SKM-1 (cell line): ENCODE results near the gene DCP2.
A peak's percentile ranks its signal among the peaks of the same experiment; 100 is the strongest.
"Not testable (repeated sequence)": the region's sequence is repeated elsewhere in the genome, so short reads cannot be mapped to it uniquely, and the experiment has no call there.

ENCODE experiments used
- DNase-seq: peaks from one replicate; lab custom pipeline; 2025; ENCODE audit not compliant: unreplicated experiment; lab: John Stamatoyannopoulos, UW

Gene DCP2

DNA sequence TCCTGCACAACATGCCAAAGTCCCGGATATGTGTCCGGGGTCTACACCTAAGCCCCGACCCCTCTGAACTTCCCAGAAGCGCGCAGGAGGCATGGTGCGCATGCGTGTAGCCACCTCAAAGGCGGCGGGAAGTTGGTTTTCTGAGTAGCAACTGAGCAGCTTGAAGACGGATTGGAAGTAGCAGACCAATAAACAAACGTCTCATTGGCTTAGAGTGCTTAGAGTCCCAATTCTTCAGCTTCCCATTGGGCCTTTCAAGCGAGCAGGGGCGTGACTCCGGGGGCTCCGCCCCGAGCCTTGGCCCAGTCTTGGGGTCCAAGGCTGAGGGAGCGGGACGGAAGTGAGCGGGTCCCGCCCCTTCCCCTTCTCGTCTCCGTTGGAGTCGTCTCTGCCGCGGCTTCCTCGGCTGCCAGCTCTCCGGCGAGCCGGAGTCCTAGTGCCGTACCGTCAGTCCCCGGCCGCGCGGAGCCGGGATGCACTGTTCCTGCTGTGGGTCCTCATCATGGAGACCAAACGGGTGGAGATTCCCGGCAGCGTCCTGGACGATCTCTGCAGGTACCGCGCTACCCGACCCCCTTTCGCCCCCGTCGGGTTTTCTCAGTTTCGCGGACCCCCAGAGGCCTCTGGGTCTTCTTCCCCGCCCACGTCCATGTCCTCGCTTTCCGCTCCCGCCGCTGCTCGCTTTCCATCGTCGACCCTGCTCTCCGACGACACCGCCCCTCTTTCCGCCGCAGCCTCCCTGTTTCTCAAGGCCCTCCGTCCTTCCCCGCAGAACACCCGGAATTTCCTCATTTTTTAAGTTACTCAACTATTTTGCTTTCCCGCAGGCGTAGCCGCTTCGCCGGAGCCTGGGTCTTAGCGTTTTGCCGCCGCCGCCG is at the start of gene DCP2:
TSS of gene DCP2 (plus strand) at position 367 of the 878 bp plus-strand sequence. CDS start at position 503, 136 bp downstream.
- peak; percentile 97 for DNase-seq

- no peak for DNase-seq
These were observed 47.1 kb upstream of the DCP2 start for GRCh38 chr5:112929336-112930081.

DNA sequence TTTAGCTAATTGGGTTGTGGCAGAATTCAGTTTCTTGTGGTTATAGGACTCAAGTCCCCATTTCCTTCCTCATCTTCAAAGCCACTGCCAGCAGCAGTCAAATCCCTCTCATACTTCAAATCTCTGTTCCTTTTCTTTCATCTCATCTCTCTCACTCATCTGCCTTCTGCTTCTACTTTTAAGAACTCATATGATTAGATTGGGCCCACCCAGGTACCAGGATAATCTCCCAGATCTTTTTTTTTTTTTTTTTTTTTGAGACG is 46.6 kb upstream of the DCP2 start:
- DNase-seq = peak; percentile 74

DNA sequence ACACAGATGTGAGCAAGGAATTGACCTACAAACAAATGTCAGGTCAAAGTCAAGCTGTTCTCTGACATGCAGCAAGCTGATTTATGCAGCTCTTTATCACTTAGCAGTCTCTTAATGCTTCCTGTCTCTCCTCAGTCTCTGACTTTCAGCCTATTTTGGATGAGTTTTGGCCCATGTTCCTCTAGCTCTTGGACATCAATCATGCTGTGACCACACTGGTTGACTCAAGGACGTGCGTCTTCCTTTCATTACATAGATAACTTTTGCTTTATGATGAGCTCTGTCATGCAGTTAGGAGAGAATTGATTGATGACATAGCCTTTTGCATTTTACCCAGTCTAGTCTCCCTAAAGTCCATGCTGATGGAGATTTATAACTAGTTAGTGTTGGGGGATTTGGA is 45.1 kb upstream of the DCP2 start:
- DNase-seq = no peak

GRCh38 chr5:112933105-112933504 is 43.5 kb upstream of the DCP2 start:
- DNase-seq = no peak

- no peak for DNase-seq
These were observed 42.8 kb upstream of the DCP2 start for GRCh38 chr5:112933651-112934365.

- no peak for DNase-seq
These were observed 42.3 kb upstream of the DCP2 start for GRCh38 chr5:112934366-112934663.

- no peak for DNase-seq
These were observed 40.9 kb upstream of the DCP2 start for GRCh38 chr5:112935675-112936074.

DNA sequence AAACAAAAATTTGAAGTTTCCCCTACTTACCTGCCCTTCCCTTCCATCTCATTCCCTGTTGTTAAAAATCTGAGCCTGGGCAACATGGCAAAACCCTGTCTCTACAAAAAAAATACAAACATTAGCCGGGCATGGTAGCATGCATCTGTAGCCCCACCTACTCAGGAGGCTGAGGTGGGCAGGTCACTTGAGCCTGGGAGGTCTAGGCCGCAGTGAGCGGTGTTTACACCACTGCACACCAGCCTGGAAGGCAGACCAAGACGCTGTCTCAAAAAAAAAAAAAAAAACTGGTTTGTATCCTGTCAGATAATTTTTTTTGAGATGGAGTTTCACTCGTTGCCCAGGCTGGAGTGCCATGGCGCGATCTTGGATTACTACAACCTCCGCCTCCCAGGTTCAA is 38.3 kb upstream of the DCP2 start:
- no peak for DNase-seq

DNA sequence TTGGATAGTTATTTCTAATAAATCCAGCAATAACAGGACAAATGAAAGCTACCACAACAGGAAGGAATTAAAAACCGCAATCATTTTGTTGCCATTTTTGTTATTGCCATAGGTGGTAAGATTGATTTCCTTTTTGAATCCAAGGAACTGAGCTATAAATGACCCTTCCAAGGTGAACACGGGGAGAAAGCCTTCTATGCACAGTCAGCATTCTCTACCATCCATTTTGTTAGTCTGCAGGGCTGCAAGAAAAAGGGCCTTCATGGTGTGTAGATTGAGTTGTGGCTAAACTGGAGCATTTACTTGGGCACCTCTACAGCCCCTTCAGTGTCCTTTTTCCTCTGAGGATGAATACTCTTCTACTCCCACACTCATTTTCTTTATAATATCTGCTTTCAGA is 35.9 kb upstream of the DCP2 start:
- no peak for DNase-seq

GRCh38 chr5:112948458-112948857 is 28.1 kb upstream of the DCP2 start:
- DNase-seq = no peak

DNA sequence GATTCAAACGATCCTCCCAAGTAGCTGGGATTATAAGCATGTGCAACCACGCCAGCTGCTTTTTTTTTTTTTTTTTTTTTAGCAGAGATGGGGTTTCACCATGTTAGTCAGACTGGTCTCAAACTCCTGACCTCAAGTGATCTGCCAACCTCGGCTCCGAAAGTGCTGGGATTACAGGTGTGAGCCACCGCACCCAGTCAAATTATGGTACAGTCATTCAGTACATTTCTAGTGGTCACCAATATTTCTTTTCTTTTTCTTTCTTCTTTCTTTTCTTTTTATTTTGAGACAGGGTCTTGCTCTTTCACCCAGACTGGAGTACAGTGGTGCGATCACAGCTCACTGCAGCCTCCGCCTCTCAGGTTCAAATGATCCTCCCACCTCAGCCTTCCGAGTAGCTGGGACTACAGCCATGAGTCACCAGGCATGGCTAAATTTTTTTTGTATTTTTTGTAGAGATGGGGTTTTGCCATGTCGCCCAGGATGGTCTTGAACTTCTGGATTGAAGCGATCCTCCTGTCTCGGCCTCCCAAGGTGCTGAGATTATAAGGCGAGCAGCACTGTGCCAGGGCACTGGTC is 25.4 kb upstream of the DCP2 start:
- no peak for DNase-seq

- DNase-seq = no peak
These were observed 20.0 kb upstream of the DCP2 start for GRCh38 chr5:112956606-112957005.

GRCh38 chr5:112957036-112957808 is 19.4 kb upstream of the DCP2 start:
- no peak for DNase-seq

DNA sequence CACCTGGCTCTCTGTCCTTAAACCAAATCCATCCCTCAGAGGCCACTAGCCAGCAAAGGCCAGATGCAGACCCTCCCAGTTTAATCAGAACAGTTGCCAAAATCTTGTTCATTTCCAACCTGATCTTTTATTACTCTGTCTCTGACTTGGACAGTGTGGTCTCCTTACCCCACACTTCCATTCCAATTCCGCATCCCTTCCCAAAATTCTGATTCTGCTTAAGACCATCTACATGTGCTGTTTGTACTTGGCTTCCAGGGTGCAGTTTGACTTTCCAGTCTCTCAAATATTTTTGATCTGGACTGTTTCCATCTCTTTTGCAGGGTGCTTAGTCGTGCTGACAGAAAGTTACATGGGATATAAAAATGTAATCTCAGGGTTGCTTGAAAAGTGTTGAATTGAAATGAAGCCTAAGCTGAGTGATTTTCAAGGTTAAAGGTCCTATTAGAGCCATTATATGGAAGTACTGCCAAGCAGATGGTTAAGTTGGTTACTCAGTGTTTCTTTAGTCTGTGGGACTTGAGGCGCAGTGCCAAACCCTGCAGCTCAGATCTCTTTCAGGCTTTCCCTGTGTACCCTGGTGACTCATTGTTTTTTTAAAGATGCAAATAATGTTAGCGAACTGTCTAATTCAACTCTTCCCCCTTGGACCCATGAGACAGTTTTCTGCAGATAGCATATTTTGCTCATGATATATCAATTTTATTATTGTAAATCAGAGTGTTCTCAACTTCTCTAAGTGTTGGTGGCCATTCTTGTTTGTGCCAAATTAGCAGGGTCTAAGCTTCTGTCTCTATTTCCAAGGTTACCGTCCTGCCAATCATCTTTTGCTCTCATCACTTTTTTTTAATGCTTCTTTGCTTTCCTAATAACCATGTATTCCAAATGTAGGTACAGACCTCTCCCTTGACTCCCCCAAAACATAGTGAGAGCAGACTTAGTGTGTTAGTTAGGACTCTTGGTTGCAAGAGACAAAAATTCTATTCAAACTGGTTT is 18.2 kb upstream of the DCP2 start:
- no peak for DNase-seq

GRCh38 chr5:112959872-112960271 is 16.7 kb upstream of the DCP2 start:
- not testable (repeated sequence) for DNase-seq

GRCh38 chr5:112960315-112960714 is 16.3 kb upstream of the DCP2 start:
- DNase-seq = no peak

DNA sequence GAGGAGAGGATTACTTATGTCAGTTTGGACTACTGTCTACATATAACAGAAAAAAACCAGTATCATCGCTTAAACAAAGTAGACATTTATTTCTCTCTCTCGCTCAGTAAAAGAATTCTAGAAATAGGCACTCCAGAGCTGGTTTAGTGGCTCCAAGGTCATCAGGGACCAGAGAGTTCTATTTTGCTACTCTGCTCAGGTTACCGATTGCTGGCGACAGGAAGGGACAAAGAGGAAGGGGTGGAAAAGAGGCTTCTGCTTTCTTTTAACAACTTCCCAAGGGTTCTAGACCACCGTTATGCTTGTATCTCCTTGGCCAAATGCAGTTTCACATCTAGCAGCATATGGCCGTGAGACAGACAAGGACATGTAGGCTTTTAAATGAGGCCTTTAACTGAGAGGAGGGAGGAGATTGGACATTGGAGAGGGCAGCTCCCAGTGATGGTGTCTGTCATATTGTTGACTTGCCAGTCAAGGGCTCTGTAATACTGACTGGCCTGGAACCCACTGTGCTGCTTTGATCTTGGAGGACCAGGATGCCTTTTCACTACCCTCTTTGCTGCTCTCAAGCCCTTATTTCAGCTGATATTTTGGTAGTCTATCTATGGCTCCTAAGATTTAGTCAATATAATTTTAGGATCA is 15.6 kb upstream of the DCP2 start:
- no peak for DNase-seq

- not testable (repeated sequence) for DNase-seq
These were observed 13.2 kb upstream of the DCP2 start for GRCh38 chr5:112963374-112963733.
